CD4-positive, CD25-positive, alpha-beta regulatory T cell (primary cell): Measurements from ENCODE around the gene DNAJC6. TPM values are rescaled to one million over a fixed set of nuclear protein-coding genes. Genes with fewer than 3 reads are reported as not detected.

Source experiments
- ATAC-seq, 2 donors: fragments of 150-1000 bp; cut with Tn5 transposase; one replicate each; pipeline ENCODE4 v1.10.0; 2021; ENCODE audit warnings: low read depth in 2 of 2, moderate number of reproducible peaks in 2 of 2, moderate library complexity in 1 of 2
- DNase-seq, 3 donors: peaks; one replicate each; pipeline versions ENCODE4 v3.0.0 to v3.0.0-alpha.2; 2012 to 2022; ENCODE audit warnings: mixed read lengths in 1 of 3
- H3K27ac ChIP-seq: one replicate; pipeline ENCODE4 v1.7.0; 2013; ENCODE audit warnings: mild to moderate bottlenecking, low read length; ENCODE audit not compliant: insufficient read depth, poor library complexity, severe bottlenecking
- H3K27me3 ChIP-seq: one replicate; pipeline ENCODE4 v1.7.0; 2013; ENCODE audit warnings: low read length; ENCODE audit not compliant: control insufficient read depth, insufficient read depth
- H3K36me3 ChIP-seq: one replicate; pipeline ENCODE4 v1.7.0; 2013; ENCODE audit warnings: mild to moderate bottlenecking, low read length, moderate library complexity; ENCODE audit not compliant: control insufficient read depth, insufficient read depth
- H3K4me1 ChIP-seq: 2 replicates; pipeline ENCODE4 v1.7.0; 2013; ENCODE audit warnings: mild to moderate bottlenecking, low read length; ENCODE audit not compliant: insufficient read depth, control insufficient read depth, poor library complexity, severe bottlenecking
- H3K4me3 ChIP-seq: one replicate; pipeline ENCODE4 v1.7.0; 2013; ENCODE audit warnings: low read depth, mild to moderate bottlenecking, low read length, moderate library complexity
- H3K9me3 ChIP-seq, 2 experiments: 1 replicate in 1 of 2; 2 replicates in 1 of 2; pipeline ENCODE4 v1.7.0; 2013; ENCODE audit warnings: low read length in 2 of 2, mild to moderate bottlenecking in 1 of 2, moderate library complexity in 1 of 2; ENCODE audit not compliant: control insufficient read depth in 2 of 2
- H3K27ac Mint-ChIP-seq, 3 donors: one replicate each; pipeline ENCODE4 v1.8.0; 2020 to 2022; ENCODE audit warnings: mild to moderate bottlenecking in 3 of 3, mixed read lengths in 3 of 3, moderate library complexity in 2 of 3
- H3K27me3 Mint-ChIP-seq: one replicate; pipeline ENCODE4 v1.8.0; 2022; ENCODE audit warnings: mild to moderate bottlenecking, mixed read lengths
- H3K36me3 Mint-ChIP-seq: one replicate; pipeline ENCODE4 v1.8.0; 2020; ENCODE audit warnings: mixed read lengths
- H3K4me1 Mint-ChIP-seq, 4 donors: one replicate each; pipeline ENCODE4 v1.8.0; 2020 to 2022; ENCODE audit warnings: mixed read lengths in 4 of 4, mild to moderate bottlenecking in 1 of 4
- H3K4me3 Mint-ChIP-seq, 4 donors: one replicate each; pipeline ENCODE4 v1.8.0; 2020 to 2022; ENCODE audit warnings: mild to moderate bottlenecking in 4 of 4, mixed read lengths in 4 of 4, moderate library complexity in 3 of 4
- H3K9me3 Mint-ChIP-seq, 7 donors: one replicate each; pipeline ENCODE4 v1.8.0; 2020 to 2022; ENCODE audit warnings: mixed read lengths in 7 of 7, mild to moderate bottlenecking in 3 of 7, moderate library complexity in 2 of 7
- polyA plus RNA-seq, 4 donors: library from polyadenylated mRNA; unstranded; fragments of 300-500 nt; fragmentation: Illumina TruSeq; gene quantifications; one replicate each; pipeline ENCODE4 v1.2.3, GENCODE V29; 2021
- total RNA-seq: library from RNA; stranded (reverse); gene quantifications from one replicate; pipeline ENCODE4 v1.2.3, GENCODE V29; 2022

DNAJC6 gene
- total RNA-seq (1.9 TPM), polyA plus RNA-seq (1 to 10 TPM in 1 of 4 donors, under 1 TPM in 2, not detected in 1; 0.07 to 1.0 (median 0.63) TPM)

GRCh38 chr1:65309304-65310077, at the start of gene DNAJC6:
TSS of gene DNAJC6 (plus strand) at chr1:65309543. CDS start at chr1:65309746, 203 bp downstream.
- H3K27ac Mint-ChIP-seq: no peak within 1 kb of the TSS
- H3K36me3 ChIP-seq: no peaks in the 10 kb centered on the region
- H3K27me3 Mint-ChIP-seq: peaks cover 56% of the 10 kb centered on the region
- peaks cover 0 to 1% of the 10 kb centered on the region in 2 experiments for H3K9me3 ChIP-seq
- no peak within 1 kb of the TSS for H3K4me3 ChIP-seq
- H3K27me3 ChIP-seq: peaks cover 21% of the 10 kb centered on the region
- H3K4me1 Mint-ChIP-seq: peaks cover 0 to 8% (median 4%) of the 10 kb centered on the region in 4 donors
- H3K4me1 ChIP-seq: peaks cover 4% of the 10 kb centered on the region
- DNase-seq (peak in 2 of 3 donors; percentile 22 to 51), ATAC-seq (peak; percentile 55 to 58)
- no peaks in the 10 kb centered on the region for H3K36me3 Mint-ChIP-seq
- peak within 1 kb of the TSS in 2 of 4 donors; percentile 28 to 30 for H3K4me3 Mint-ChIP-seq
- H3K27ac ChIP-seq: no peak within 1 kb of the TSS
- H3K9me3 Mint-ChIP-seq: peaks cover 0 to 4% (median 0%) of the 10 kb centered on the region in 7 donors

DNA sequence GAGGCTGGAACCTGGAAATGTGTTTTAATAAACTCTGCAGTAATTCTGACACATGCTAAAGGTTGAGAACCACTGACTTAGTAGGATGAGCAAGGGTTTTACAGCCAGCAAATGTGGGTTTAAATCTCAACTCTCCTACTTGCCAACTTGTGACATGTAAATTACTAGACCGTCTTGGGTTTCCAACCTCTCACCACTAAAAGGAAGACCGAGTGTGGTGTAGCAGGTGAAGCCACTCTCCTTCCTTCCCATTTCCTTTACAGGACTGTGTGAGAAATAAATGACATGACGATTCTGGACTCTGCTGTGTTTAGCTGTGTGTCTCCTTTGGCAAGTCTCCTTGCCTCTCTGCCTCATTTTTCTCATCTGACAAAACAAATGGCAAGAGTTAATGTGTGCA, 49.5 kb upstream of the DNAJC6 start:
- H3K4me3 Mint-ChIP-seq: no peak overlapping the region
- ATAC-seq (no peak), DNase-seq (no peak)
- H3K27me3 Mint-ChIP-seq: peaks cover 47% of the 10 kb centered on the region
- H3K27ac Mint-ChIP-seq: no peak overlapping the region
- no peaks in the 10 kb centered on the region for H3K36me3 Mint-ChIP-seq
- H3K4me1 Mint-ChIP-seq: peaks cover 0 to 20% (median 9%) of the 10 kb centered on the region in 4 donors
- Histone ChIP-seq H3K9me3 (no peaks in the 10 kb centered on the region), H3K27ac (no peak overlapping the region), H3K4me1 (peaks cover 6% of the 10 kb centered on the region), H3K27me3 (peaks cover 21% of the 10 kb centered on the region), H3K36me3 (no peaks in the 10 kb centered on the region), H3K4me3 (no peak overlapping the region)
- H3K9me3 Mint-ChIP-seq: no peaks in the 10 kb centered on the region

DNA sequence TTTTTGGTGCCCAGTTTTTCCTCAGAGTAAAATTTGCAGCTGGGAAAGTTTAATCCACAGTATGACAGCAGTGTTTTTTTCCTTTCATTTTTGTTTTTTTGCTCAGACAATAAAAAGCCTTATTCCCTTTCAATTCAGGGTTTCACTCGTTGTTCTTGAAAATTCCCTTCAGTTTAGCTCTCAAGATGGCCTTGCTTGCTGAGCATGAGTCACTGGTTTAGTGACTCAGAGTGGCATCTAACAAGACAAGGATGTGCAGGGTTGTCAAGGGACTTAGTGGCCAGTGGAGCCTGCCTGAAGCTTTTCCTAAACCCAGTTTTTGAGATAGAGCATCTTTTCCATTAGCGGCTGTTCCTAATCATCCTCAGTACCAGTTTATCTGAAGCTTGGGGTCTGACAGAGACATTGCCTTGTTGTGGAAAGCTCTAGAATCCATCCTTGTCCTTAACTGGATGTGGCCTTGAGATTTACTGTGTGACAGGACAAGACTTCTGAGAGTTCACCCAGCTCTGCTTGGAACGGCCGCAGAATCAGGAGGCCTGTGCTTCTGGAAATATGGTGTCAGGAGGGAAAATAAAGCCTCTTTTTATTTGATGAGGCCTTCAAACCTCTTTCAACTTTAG, 48.4 kb upstream of the DNAJC6 start:
- peaks cover 9% of the 10 kb centered on the region for H3K4me1 ChIP-seq
- H3K4me3 ChIP-seq: no peak overlapping the region
- ATAC-seq (no peak), DNase-seq (no peak)
- no peak overlapping the region for H3K27ac ChIP-seq
- Mint-ChIP-seq H3K9me3 (no peaks in the 10 kb centered on the region), H3K4me3 (no peak overlapping the region), H3K36me3 (no peaks in the 10 kb centered on the region), H3K4me1 (peaks cover 0 to 18% (median 5%) of the 10 kb centered on the region in 4 donors), H3K27ac (no peak overlapping the region), H3K27me3 (peaks cover 46% of the 10 kb centered on the region)
- no peaks in the 10 kb centered on the region for H3K9me3 ChIP-seq
- H3K36me3 ChIP-seq: no peaks in the 10 kb centered on the region
- H3K27me3 ChIP-seq: peaks cover 24% of the 10 kb centered on the region

DNA sequence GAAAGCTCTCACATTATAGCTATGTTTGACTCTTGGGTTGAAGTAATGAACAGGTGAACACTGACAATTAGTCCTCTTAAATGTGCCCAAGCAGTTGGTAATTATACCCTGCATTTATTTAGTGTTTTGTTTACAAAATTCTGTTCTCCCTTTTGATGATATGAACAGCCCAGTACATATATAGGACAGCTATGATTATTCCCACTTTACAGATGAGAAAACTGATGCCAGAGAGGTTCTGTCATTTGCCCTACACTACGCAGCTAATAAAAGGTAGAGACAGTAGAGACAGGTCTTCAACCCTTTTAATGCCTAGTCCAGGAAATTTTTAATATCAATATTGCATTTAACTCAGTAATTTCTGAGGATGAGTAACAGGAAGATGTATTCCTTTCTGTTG, 46.1 kb upstream of the DNAJC6 start:
- Mint-ChIP-seq H3K4me1 (peaks cover 0 to 22% (median 11%) of the 10 kb centered on the region in 4 donors), H3K27ac (no peak overlapping the region), H3K36me3 (no peaks in the 10 kb centered on the region), H3K4me3 (no peak overlapping the region), H3K9me3 (no peaks in the 10 kb centered on the region), H3K27me3 (peaks cover 53% of the 10 kb centered on the region)
- ATAC-seq: no peak
- no peak overlapping the region for H3K27ac ChIP-seq
- H3K36me3 ChIP-seq: no peaks in the 10 kb centered on the region
- H3K9me3 ChIP-seq: no peaks in the 10 kb centered on the region
- no peak overlapping the region for H3K4me3 ChIP-seq
- no peak for DNase-seq
- peaks cover 11% of the 10 kb centered on the region for H3K4me1 ChIP-seq
- peaks cover 32% of the 10 kb centered on the region for H3K27me3 ChIP-seq

DNA sequence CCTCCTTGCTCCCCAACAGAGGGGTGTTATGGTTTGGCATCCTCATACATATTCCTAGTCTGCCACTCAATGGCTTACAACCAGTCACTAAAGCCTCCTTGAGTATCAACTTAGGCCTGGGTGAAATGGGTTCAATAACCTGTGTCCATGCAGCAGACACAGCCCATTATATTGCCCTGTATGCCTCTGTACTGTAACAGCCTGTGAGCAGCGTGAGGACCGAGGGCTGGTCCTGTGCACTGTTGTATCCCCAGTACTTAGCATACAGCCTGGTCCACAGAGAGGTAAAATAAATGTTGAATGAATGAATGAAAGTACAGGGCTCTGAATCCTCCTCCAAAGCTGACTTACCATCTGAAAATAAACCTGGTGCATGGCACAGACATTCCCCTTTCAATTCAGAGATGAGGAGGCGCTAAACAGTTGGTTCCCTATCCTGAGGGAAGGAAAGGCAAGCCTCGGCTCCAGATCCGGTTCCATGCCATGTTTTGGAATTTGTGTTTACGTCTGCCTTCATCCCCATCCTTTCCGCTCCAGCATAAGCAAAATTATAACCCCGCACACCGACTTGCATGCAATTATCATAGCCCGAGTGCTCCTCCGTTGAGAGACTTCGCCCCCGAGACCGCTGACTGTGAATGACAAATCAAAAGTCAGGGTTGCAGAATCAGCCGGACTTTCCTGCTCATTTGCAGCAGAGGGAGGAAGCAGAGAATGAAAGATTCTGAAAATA, 45.0 kb upstream of the DNAJC6 start:
- no peaks in the 10 kb centered on the region for H3K36me3 Mint-ChIP-seq
- ATAC-seq: no peak
- H3K4me1 ChIP-seq: peaks cover 11% of the 10 kb centered on the region
- H3K36me3 ChIP-seq: no peaks in the 10 kb centered on the region
- H3K27ac ChIP-seq: no peak overlapping the region
- H3K9me3 Mint-ChIP-seq: no peaks in the 10 kb centered on the region
- H3K4me1 Mint-ChIP-seq: peaks cover 0 to 22% (median 11%) of the 10 kb centered on the region in 4 donors
- peak overlapping the region in 3 of 4 donors; percentile 40 to 62 (median 44) for H3K4me3 Mint-ChIP-seq
- no peak for DNase-seq
- no peaks in the 10 kb centered on the region for H3K9me3 ChIP-seq
- H3K27me3 ChIP-seq: peaks cover 33% of the 10 kb centered on the region
- peak overlapping the region in 1 of 3 donors; percentile 76 for H3K27ac Mint-ChIP-seq
- no peak overlapping the region for H3K4me3 ChIP-seq
- peaks cover 56% of the 10 kb centered on the region for H3K27me3 Mint-ChIP-seq

- peaks cover 61% of the 10 kb centered on the region for H3K27me3 Mint-ChIP-seq
- DNase-seq (no peak), ATAC-seq (no peak)
These were observed 44.1 kb upstream of the DNAJC6 start for GRCh38 chr1:65265296-65265650.

DNA sequence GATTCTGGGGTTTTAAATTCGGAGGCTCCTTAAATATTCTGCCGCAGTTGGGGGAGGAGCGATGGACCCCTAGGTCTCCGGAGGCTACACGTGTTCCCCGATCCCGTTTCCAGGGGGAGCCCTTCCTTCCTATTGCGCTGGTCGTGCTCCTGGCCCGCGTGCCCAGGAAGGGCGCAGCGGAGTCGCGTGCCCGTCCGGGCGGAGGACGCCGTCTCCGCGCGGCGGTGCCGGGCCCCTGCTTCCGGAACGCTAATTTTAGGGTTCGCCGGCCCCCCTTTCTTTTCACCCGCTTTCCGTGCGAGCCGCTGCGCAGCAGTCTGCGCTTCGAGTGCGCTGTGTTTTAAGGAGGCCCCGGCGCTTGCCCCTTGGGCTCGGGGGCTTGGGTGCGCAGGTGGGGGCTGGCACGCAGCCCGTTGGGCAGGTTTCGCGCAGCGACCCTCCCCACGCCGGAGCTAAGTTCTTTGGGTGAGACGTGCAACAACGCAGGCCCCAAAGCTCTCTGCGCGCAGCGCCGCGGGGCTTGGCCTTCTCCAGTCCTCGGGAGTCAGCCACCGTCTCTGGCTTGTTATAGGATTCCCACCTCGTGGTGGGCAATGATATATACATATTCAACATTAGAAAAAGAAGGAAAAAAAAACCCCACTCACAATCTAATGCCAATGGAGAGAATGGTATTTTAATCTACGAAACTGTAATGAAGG, 43.5 kb upstream of the DNAJC6 start:
- Histone ChIP-seq H3K9me3 (no peaks in the 10 kb centered on the region), H3K4me3 (peak overlapping the region; percentile 41), H3K4me1 (peaks cover 11% of the 10 kb centered on the region), H3K36me3 (no peaks in the 10 kb centered on the region), H3K27ac (no peak overlapping the region), H3K27me3 (peaks cover 29% of the 10 kb centered on the region)
- ATAC-seq (peak; percentile 52 to 69), DNase-seq (peak in 2 of 3 donors; percentile 44 to 68)
- peak overlapping the region in 2 of 3 donors; percentile 25 to 74 for H3K27ac Mint-ChIP-seq
- H3K4me3 Mint-ChIP-seq: peak overlapping the region in 3 of 4 donors; percentile 1 to 76 (median 67)
- no peaks in the 10 kb centered on the region for H3K36me3 Mint-ChIP-seq
- peaks cover 57% of the 10 kb centered on the region for H3K27me3 Mint-ChIP-seq
- no peaks in the 10 kb centered on the region for H3K9me3 Mint-ChIP-seq
- peaks cover 0 to 20% (median 11%) of the 10 kb centered on the region in 4 donors for H3K4me1 Mint-ChIP-seq

More at GRCh38 chr1:65265296-65265650, 44.1 kb upstream of the DNAJC6 start:
- Mint-ChIP-seq H3K4me3 (peak overlapping the region in 2 of 4 donors; percentile 67 to 76), H3K4me1 (peaks cover 0 to 20% (median 11%) of the 10 kb centered on the region in 4 donors), H3K9me3 (no peaks in the 10 kb centered on the region), H3K27ac (no peak overlapping the region), H3K36me3 (no peaks in the 10 kb centered on the region)
- Histone ChIP-seq H3K36me3 (no peaks in the 10 kb centered on the region), H3K9me3 (no peaks in the 10 kb centered on the region), H3K4me3 (peak overlapping the region; percentile 29), H3K27me3 (peaks cover 29% of the 10 kb centered on the region), H3K27ac (no peak overlapping the region), H3K4me1 (peaks cover 11% of the 10 kb centered on the region)
